Mucosa of descending colon (tissue), 3 donors: ENCODE data around the gene ABCD4. TPM values are rescaled to one million over a fixed set of nuclear protein-coding genes. Genes with fewer than 3 reads are reported as not detected.

Source experiments
- ATAC-seq: fragments of 200-7000 bp; cut with Tn5 transposase; one replicate; pipeline ENCODE4 v1.9.1; 2020; ENCODE audit warnings: mild to moderate bottlenecking, moderate library complexity
- DNase-seq, 3 donors: peaks; one replicate each; pipeline ENCODE4 v3.0.0-alpha.2; 2020
- H3K36me3 ChIP-seq: fragments of 200-600 bp; one replicate; pipeline ENCODE4 v1.8.0; 2021; ENCODE audit warnings: low read depth, mild to moderate bottlenecking
- H3K4me1 ChIP-seq: fragments of 200-600 bp; one replicate; pipeline ENCODE4 v1.8.0; 2021; ENCODE audit warnings: low read depth, mild to moderate bottlenecking
- H3K4me3 ChIP-seq: fragments of 200-600 bp; one replicate; pipeline ENCODE4 v1.8.0; 2021; ENCODE audit warnings: mild to moderate bottlenecking
- H3K9me3 ChIP-seq: fragments of 200-600 bp; one replicate; pipeline ENCODE4 v1.8.0; 2021; ENCODE audit warnings: mild to moderate bottlenecking
- intact Hi-C, 2 donors: fragments of 100-400 bp; cut with DNase I in 1 of 2; cut with micrococcal nuclease in 1 of 2; formaldehyde crosslinking; loops; one replicate each; pipeline versions ENCODE4 v1.11.0 to v1.11.1; 2022; cut with DNase I, micrococcal nuclease
- total RNA-seq, 3 donors: library from RNA; stranded (reverse); fragmentation: NEBNext Ultra II Directional in 2 of 3; extraction: Animal tissue kit (Norgen Biotek cat#: 25700) in 2 of 3; gene quantifications; one replicate each; pipeline versions ENCODE4 v1.2.1 to v1.2.4, GENCODE V29; 2021 to 2023
- TF ChIP-seq, protein P1 (sequence below): fragments of 200-600 bp; IDR thresholded peaks from one replicate; pipeline ENCODE4 v1.8.0; 2022; ENCODE audit warnings: antibody characterized with exemption, mild to moderate bottlenecking
- donor health status: DM: no; HTN: no; CAD: no; lungs with moderate emphysema.
- donor health status: DM: no; HTN: no; CAD: no.
- donor health status: DM: no; HTN: yes; CAD: no.

The ABCD4 gene
- total RNA-seq, 3 donors from 2014 or later = 41.9 to 71.3 (median 53.8) TPM

DNA sequence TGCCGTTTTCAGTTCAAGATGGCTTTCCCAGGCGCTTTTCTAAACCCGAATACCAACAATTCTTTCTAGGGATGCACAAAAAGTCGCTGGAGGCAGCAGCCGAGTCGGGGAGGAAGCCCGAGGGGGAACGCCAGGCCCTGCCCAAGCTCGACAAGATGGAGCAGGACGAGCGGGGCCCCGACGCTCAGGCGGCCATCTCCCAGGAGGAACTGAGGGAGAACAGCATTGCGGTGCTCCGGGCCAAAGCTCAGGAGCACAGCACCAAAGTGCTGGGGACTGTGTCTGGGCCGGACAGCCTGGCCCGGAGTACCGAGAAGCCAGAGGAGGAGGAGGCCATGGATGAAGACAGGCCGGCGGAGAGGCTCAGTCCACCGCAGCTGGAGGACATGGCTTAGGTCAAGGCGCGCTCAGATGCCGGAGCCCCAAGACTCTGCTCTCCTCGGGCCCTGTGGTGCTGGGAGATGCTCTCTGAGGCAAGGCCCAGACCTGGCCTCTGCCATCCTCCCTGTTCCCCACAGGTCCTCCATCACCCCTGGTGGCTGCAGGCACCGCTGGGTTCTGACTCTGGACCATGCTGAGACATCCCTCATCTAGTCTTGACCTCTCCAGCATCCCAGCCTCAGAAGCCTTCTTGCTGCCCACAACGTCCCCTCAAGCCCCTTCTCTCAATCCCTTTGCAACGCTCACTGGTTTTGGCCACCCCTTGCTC lies 42.1 kb downstream of the ABCD4 start:
- Histone ChIP-seq H3K4me3 (no peak overlapping the region), H3K4me1 (peaks cover 4% of the 10 kb centered on the region), H3K36me3 (no peaks in the 10 kb centered on the region), H3K9me3 (no peaks in the 10 kb centered on the region)
- DNase-seq = no peak
- intact Hi-C loops = no loop called here
- TF ChIP-seq, protein P1, sequence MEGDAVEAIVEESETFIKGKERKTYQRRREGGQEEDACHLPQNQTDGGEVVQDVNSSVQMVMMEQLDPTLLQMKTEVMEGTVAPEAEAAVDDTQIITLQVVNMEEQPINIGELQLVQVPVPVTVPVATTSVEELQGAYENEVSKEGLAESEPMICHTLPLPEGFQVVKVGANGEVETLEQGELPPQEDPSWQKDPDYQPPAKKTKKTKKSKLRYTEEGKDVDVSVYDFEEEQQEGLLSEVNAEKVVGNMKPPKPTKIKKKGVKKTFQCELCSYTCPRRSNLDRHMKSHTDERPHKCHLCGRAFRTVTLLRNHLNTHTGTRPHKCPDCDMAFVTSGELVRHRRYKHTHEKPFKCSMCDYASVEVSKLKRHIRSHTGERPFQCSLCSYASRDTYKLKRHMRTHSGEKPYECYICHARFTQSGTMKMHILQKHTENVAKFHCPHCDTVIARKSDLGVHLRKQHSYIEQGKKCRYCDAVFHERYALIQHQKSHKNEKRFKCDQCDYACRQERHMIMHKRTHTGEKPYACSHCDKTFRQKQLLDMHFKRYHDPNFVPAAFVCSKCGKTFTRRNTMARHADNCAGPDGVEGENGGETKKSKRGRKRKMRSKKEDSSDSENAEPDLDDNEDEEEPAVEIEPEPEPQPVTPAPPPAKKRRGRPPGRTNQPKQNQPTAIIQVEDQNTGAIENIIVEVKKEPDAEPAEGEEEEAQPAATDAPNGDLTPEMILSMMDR = no peak
- ATAC-seq = no peak

DNA sequence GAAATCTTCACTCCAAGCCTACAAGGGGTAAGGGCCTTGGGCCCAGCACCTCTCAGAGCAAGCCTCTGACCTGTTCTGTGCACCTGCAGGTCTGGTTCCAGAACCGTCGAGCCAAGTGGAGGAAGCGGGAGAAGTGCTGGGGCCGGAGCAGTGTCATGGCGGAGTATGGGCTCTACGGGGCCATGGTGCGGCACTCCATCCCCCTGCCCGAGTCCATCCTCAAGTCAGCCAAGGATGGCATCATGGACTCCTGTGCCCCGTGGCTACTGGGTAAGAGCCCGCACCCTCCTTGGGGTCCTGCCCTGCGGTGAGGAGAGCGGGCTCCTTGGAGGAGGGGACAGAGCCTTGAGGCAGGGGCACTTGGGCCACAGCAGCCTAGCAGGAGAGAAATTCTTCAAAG lies 43.2 kb downstream of the ABCD4 start:
- TF ChIP-seq, protein P1 = no peak
- H3K4me3 ChIP-seq = no peak overlapping the region
- peaks cover 4% of the 10 kb centered on the region for H3K4me1 ChIP-seq
- H3K36me3 ChIP-seq = no peaks in the 10 kb centered on the region
- no peak for DNase-seq
- ATAC-seq = no peak
- H3K9me3 ChIP-seq = no peaks in the 10 kb centered on the region
- intact Hi-C loops = loop anchor here in 1 of 2 donors (5.0 kb wide), 1 partner anchor 147 kb away; no protein-coding TSS in a partner anchor

DNA sequence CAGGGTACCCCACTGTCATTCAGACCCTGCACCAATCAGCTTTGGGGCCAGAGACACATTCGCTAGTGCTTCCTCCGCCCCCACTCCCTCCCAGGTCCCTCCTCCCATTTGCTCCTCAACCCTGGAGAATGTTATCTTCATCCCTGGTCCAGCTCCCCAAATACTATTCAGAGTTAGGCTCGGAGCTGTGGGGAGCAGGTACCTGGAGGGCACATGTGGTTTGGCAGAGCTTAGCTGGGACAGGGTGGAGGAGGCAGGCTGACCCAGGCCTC lies 44.0 kb downstream of the ABCD4 start:
- DNase-seq = no peak
- Histone ChIP-seq H3K36me3 (no peaks in the 10 kb centered on the region), H3K9me3 (no peaks in the 10 kb centered on the region), H3K4me3 (no peak overlapping the region), H3K4me1 (peaks cover 4% of the 10 kb centered on the region)
- intact Hi-C loops = loop anchor here in 1 of 2 donors (5.0 kb wide), 1 partner anchor 146 kb away; no protein-coding TSS in a partner anchor
- no peak for ATAC-seq
- TF ChIP-seq, protein P1 = no peak

DNA sequence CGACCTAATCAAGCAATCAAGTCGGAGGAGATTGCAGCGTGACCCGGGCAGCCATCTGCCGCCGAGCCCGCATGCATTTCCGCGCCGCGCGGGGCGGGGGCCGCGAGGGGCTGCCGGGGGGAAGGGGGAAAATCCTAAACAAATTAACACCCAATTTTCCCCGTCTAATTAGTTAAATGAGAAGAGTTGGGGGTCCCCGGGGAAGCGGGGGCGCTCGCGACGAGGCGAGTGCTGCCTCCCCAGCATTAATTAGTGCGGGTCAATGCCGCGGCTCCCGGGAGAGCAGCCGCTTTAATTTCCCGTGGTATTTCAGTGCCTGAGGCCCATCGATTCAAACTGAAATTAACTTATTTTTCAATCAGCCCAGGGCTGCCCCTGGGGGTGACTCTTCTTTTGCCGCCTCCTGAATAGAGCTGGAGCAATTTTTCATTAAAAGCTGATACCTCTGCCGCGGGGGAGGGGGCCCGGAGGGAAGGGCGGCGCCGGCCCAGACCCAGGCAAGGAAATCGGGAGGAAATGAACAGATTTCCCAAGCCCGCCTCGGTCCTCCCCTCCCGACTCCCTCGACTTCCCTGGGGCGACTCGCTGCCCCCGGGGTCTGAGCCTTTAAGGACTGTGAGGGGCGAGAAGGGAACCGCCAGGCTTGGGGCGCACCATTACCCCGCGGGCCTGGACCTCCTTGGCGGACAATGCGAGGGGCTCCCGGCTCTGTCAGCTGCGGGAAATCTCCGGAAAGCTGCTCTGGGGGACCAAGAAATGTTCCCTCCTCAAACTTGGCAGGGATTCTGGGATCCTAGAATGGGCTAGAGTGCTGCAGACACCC lies 44.6 kb downstream of the ABCD4 start:
- Histone ChIP-seq H3K36me3 (no peaks in the 10 kb centered on the region), H3K4me3 (no peak overlapping the region), H3K4me1 (peaks cover 4% of the 10 kb centered on the region), H3K9me3 (no peaks in the 10 kb centered on the region)
- ATAC-seq (no peak), DNase-seq (no peak)
- intact Hi-C loops = loop anchor here in 1 of 2 donors (5.0 kb wide), 1 partner anchor 146 kb away; no protein-coding TSS in a partner anchor
- TF ChIP-seq, protein P1 = no peak

DNA sequence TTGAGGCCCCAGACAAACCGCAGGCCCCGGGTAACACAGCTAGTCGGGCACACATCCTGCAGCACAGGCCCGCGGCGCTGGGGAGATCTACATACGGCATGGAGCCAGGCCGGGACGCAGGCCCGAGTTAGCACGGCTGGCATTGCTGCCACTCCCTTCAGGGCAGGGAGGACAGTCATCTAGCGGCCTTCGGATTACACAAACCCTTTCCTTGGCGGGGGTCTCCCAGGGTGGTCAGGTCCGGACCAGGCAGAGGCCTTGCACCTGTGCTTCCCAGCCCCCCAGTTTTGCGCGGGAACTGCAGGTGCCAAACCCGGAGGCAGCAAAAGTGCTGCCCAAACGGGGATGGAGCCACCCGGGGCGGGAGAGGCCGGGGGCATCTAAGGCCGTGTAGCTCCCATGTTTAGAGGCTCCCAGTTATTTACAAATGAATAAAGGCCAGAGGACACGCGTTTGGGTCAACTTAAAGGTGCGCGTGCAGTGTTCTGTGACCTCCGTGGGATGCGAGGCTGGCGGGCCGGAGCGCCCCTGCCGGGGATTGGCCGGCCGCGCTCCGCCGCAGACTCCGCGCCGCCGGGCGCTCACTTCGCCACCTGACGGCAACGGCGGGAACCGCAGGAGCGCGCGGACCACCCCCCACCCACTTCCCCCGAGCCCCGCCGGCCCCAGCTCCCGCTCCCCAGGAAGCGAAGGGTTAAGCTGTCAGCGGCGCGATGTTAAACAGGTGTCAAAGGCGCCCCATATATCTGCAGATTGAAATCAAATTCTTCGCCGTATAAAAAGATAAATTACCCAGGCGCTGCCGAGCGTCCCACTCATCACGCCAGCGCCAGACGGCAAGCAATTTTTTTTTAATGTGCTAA lies 45.4 kb downstream of the ABCD4 start:
- Histone ChIP-seq H3K4me3 (no peak overlapping the region), H3K36me3 (no peaks in the 10 kb centered on the region), H3K4me1 (peaks cover 4% of the 10 kb centered on the region), H3K9me3 (no peaks in the 10 kb centered on the region)
- TF ChIP-seq, protein P1 = peak; percentile 94
- peak; percentile 98 for ATAC-seq
- intact Hi-C loops = loop anchor here in 1 of 2 donors (5.0 kb wide), 1 partner anchor 145 kb away; no protein-coding TSS in a partner anchor
- peak in 2 of 3 donors; percentile 43 to 60 for DNase-seq
